CD4-positive, alpha-beta memory T cell (primary cell): Measurements from ENCODE around the gene LIFR. TPM values are rescaled to one million over a fixed set of nuclear protein-coding genes. Genes with fewer than 3 reads are reported as not detected.

Source experiments
- CTCF ChIA-PET: fragments of 350-600 bp; sonication (Branson Sonifier 250); formaldehyde crosslinking; loops from one replicate; lab custom pipeline; 2021; ENCODE audit warnings: inconsistent platforms; ENCODE audit not compliant: partially characterized antibody; lab: Charles Lee
- POLR2A ChIA-PET: fragments of 350-600 bp; sonication (Branson Sonifier 250); formaldehyde crosslinking; loops from one replicate; lab custom pipeline; 2021; ENCODE audit not compliant: partially characterized antibody; lab: Charles Lee
- DNase-seq, 5 donors: peaks; one replicate each; pipeline versions ENCODE4 v3.0.0 to v3.0.0-alpha.2; 2020 to 2022; ENCODE audit warnings: mixed read lengths in 1 of 5
- H3K27ac ChIP-seq: one replicate; pipeline ENCODE4 v1.7.0; 2013; ENCODE audit warnings: low read depth, low read length
- H3K27me3 ChIP-seq: 2 replicates; pipeline ENCODE4 v1.7.0; 2013; ENCODE audit warnings: mild to moderate bottlenecking, low read length, moderate library complexity; ENCODE audit not compliant: insufficient read depth
- H3K36me3 ChIP-seq: 2 replicates; pipeline ENCODE4 v1.7.0; 2013; ENCODE audit warnings: mild to moderate bottlenecking, low read length, moderate library complexity; ENCODE audit not compliant: insufficient read depth
- H3K4me1 ChIP-seq: 2 replicates; pipeline ENCODE4 v1.7.0; 2013; ENCODE audit warnings: mild to moderate bottlenecking, low read length, moderate library complexity; ENCODE audit not compliant: insufficient read depth
- H3K4me3 ChIP-seq, 2 donors: one replicate each; pipeline ENCODE4 v1.7.0; 2013; ENCODE audit warnings: low read length in 2 of 2, mild to moderate bottlenecking in 1 of 2
- H3K9me3 ChIP-seq, 2 donors: one replicate each; pipeline ENCODE4 v1.7.0; 2013; ENCODE audit warnings: low read length in 2 of 2, control low read depth in 1 of 2; ENCODE audit not compliant: control insufficient read depth in 1 of 2
- H3K27ac Mint-ChIP-seq, 7 donors: one replicate each; pipeline ENCODE4 v1.8.0; 2020 to 2021; ENCODE audit warnings: mixed read lengths in 7 of 7, mild to moderate bottlenecking in 6 of 7, inconsistent platforms in 3 of 7, moderate library complexity in 3 of 7
- H3K27me3 Mint-ChIP-seq, 2 donors: one replicate each; pipeline ENCODE4 v1.8.0; 2020 to 2021; ENCODE audit warnings: mixed read lengths in 2 of 2
- H3K36me3 Mint-ChIP-seq, 2 donors: one replicate each; pipeline ENCODE4 v1.8.0; 2020 to 2021; ENCODE audit warnings: mixed read lengths in 2 of 2, inconsistent platforms in 1 of 2, mild to moderate bottlenecking in 1 of 2
- H3K4me1 Mint-ChIP-seq, 4 donors: one replicate each; pipeline ENCODE4 v1.8.0; 2020 to 2021; ENCODE audit warnings: mixed read lengths in 4 of 4, mild to moderate bottlenecking in 1 of 4
- H3K4me3 Mint-ChIP-seq, 8 donors: one replicate each; pipeline ENCODE4 v1.8.0; 2020 to 2021; ENCODE audit warnings: mixed read lengths in 8 of 8, mild to moderate bottlenecking in 7 of 8, moderate library complexity in 6 of 8, inconsistent platforms in 3 of 8
- H3K9me3 Mint-ChIP-seq, 8 donors: one replicate each; pipeline ENCODE4 v1.8.0; 2020 to 2021; ENCODE audit warnings: mixed read lengths in 8 of 8, mild to moderate bottlenecking in 5 of 8, inconsistent platforms in 3 of 8, moderate library complexity in 1 of 8
- intact Hi-C: fragments of 100-400 bp; cut with micrococcal nuclease; formaldehyde crosslinking; loops from one replicate; pipeline ENCODE4 v1.15.1; 2023
- polyA plus RNA-seq, 2 donors: library from polyadenylated mRNA; unstranded; fragments of 300-500 nt; fragmentation: Illumina TruSeq; gene quantifications; one replicate each; pipeline ENCODE4 v1.2.3, GENCODE V29; 2021
- total RNA-seq, 2 experiments: library from RNA; stranded (reverse); gene quantifications; one replicate each; pipeline ENCODE4 v1.2.3, GENCODE V29; 2021

Gene LIFR
- total and polyA plus RNA-seq, 4 experiments from 2014 or later = 0.23 to 0.42 TPM; not detected in 2

DNA sequence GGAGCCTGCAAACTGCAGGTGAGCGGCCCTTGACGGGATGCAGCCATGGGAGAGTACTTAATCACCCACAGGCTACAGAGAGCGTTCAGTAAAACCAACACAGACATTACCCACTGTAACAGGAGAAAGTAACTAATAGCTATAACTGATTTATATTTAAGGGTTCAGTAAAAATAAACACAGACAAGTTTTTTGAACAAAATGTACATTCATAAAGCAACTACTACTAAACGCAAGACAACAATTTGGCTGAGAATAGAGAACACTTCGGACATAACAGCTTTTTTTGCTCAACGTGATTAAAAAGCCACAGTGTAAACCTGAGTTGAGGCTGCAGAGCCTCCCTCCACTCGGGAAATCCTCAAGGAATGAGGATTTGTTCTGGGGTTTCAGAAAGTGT is 61.7 kb downstream of the LIFR start:
- no peaks in the 10 kb centered on the region for H3K9me3 Mint-ChIP-seq
- Histone ChIP-seq H3K4me1 (no peaks in the 10 kb centered on the region), H3K36me3 (no peaks in the 10 kb centered on the region), H3K4me3 (no peak overlapping the region), H3K27ac (no peak overlapping the region), H3K27me3 (no peaks in the 10 kb centered on the region), H3K9me3 (no peaks in the 10 kb centered on the region)
- H3K4me3 Mint-ChIP-seq = no peak overlapping the region
- CTCF ChIA-PET = no interaction called here
- intact Hi-C loops = no loop called here
- H3K36me3 Mint-ChIP-seq = no peaks in the 10 kb centered on the region
- DNase-seq = no peak
- no peaks in the 10 kb centered on the region for H3K4me1 Mint-ChIP-seq
- peaks cover 5 to 8% of the 10 kb centered on the region in 2 donors for H3K27me3 Mint-ChIP-seq
- H3K27ac Mint-ChIP-seq = no peak overlapping the region
- POLR2A ChIA-PET = no interaction called here

DNA sequence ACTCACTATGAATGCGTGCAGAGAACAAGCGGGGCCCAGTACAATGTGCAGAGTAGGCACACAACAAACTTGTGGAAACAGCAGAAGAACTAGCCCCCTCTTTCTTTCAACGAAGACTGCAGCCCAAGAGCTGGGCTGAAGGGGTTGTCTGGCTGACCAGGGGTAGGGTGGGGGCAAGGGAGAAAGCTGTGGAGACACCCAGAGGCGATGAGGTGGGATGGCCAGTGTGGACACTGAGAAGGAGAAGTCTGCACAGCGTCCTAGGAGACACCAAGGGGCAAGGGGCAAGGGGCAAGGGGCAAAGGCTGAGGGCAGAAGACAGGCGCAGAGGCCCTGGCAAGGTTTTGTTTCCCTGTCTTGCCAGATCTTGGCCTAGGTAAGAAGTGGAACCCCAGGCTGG is 62.3 kb downstream of the LIFR start:
- Mint-ChIP-seq H3K9me3 (no peaks in the 10 kb centered on the region), H3K4me1 (no peaks in the 10 kb centered on the region), H3K27ac (no peak overlapping the region), H3K27me3 (peaks cover 5 to 8% of the 10 kb centered on the region in 2 donors), H3K4me3 (no peak overlapping the region), H3K36me3 (no peaks in the 10 kb centered on the region)
- H3K4me3 ChIP-seq = no peak overlapping the region
- DNase-seq = no peak
- no peaks in the 10 kb centered on the region for H3K4me1 ChIP-seq
- H3K36me3 ChIP-seq = no peaks in the 10 kb centered on the region
- no peak overlapping the region for H3K27ac ChIP-seq
- H3K9me3 ChIP-seq = no peaks in the 10 kb centered on the region
- ChIA-PET POLR2A (no interaction called here), CTCF (no interaction called here)
- no peaks in the 10 kb centered on the region for H3K27me3 ChIP-seq
- intact Hi-C loops = no loop called here

DNA sequence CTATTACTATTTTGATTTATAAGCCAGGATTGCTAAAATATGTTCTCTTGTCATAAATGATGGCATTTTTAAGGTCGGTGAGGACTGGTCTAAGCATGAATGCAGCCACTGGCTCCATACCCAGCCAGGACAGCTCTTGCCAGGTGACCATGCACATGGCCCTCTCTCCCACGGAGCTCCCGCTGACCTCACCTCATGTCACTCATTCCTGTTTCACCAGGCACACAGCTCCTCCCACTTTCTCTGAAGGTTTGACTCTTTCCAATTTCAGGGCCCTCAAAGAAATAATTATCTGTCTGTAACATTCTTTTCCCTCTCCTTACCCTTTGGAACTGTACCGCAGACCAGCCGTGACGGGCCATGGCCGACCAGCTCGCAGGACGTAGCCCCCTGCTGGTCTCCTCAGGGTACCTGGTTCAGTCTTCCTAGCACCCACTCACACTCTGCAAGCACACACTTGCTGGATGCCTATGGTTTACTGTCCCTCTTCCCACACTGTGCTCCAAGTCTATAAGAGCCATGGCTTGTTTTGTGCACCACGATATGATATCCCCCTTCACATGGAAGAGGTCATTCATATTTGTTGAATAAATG is 72.5 kb downstream of the LIFR start:
- intact Hi-C loops = no loop called here
- CTCF ChIA-PET = interaction anchor here (1.5 kb wide), 1 partner anchor 42 kb away, joined by 4 read pairs; no protein-coding TSS in a partner anchor
- no peak overlapping the region for H3K4me3 ChIP-seq
- H3K27ac ChIP-seq = no peak overlapping the region
- Mint-ChIP-seq H3K9me3 (no peaks in the 10 kb centered on the region), H3K4me3 (no peak overlapping the region), H3K4me1 (no peaks in the 10 kb centered on the region), H3K36me3 (no peaks in the 10 kb centered on the region), H3K27me3 (peaks cover 12 to 27% of the 10 kb centered on the region in 2 donors), H3K27ac (no peak overlapping the region)
- POLR2A ChIA-PET = no interaction called here
- DNase-seq = no peak
- no peaks in the 10 kb centered on the region for H3K9me3 ChIP-seq
- no peaks in the 10 kb centered on the region for H3K36me3 ChIP-seq
- H3K27me3 ChIP-seq = no peaks in the 10 kb centered on the region
- H3K4me1 ChIP-seq = no peaks in the 10 kb centered on the region

DNA sequence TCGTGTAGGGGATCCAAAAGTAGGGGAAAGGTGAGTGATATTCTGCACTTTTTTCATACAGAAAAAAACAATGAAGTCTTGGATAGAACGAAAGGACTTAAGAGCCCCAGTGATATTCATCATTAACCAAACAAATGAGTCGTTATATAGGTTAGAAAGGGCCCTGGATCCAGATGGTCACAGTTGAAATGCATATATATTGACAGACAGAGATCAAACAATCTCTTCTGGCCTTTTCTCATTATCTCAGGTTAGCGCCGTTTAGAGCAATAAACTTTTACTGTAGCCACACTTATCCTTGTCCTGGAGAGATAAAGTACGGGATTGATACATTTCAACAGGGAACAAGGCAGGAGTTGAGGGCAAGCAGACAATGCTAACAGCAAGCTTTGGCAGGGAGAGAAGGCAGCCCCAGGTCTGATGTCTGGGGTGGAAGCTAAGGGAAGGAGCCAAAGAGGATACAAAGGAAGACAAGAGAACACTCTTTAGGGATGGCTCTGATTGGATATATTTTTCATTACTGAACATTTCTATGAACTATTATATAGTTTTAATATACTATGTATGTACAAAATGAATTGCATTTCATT is 77.0 kb downstream of the LIFR start:
- CTCF ChIA-PET = interaction anchor here (3.6 kb wide), 1 partner anchor 38 kb away, joined by 16 read pairs; no protein-coding TSS in a partner anchor
- DNase-seq = no peak

DNA sequence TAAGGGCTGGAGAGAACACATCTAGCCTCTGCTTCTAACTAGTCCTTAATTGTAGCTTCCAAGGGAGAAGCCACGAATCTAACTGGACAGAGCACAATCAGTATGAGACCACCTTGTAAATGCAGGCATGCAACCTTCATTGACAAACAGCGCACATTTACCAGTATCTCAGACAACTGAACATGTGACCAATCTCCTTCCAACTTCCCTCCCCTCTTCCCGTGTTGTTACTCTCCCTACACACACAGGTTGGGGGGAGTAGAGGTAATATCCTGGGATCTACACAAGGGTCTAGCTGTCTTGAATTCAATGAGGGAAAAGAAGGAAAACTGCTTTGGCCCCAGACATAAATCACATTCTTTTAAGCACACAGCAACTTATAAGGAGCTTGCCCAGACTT is 77.6 kb downstream of the LIFR start:
- no peaks in the 10 kb centered on the region for H3K4me1 Mint-ChIP-seq
- no peak for DNase-seq
- no peak overlapping the region for H3K4me3 Mint-ChIP-seq
- intact Hi-C loops = no loop called here
- H3K4me1 ChIP-seq = no peaks in the 10 kb centered on the region
- H3K27me3 Mint-ChIP-seq = peaks cover 8 to 25% of the 10 kb centered on the region in 2 donors
- H3K9me3 Mint-ChIP-seq = no peaks in the 10 kb centered on the region
- no peaks in the 10 kb centered on the region for H3K27me3 ChIP-seq
- ChIA-PET POLR2A (no interaction called here), CTCF (interaction anchor here (3.6 kb wide), 1 partner anchor 37 kb away, joined by 16 read pairs; no protein-coding TSS in a partner anchor)
- no peaks in the 10 kb centered on the region for H3K9me3 ChIP-seq
- H3K36me3 ChIP-seq = no peaks in the 10 kb centered on the region
- no peak overlapping the region for H3K27ac Mint-ChIP-seq
- H3K36me3 Mint-ChIP-seq = no peaks in the 10 kb centered on the region
- H3K27ac ChIP-seq = no peak overlapping the region
- H3K4me3 ChIP-seq = no peak overlapping the region

More for the DNA sequence above, 77.0 kb downstream of the LIFR start:
- H3K27ac ChIP-seq = no peak overlapping the region
- Mint-ChIP-seq H3K36me3 (no peaks in the 10 kb centered on the region), H3K27me3 (peaks cover 10 to 23% of the 10 kb centered on the region in 2 donors), H3K4me1 (no peaks in the 10 kb centered on the region), H3K4me3 (no peak overlapping the region), H3K9me3 (no peaks in the 10 kb centered on the region), H3K27ac (no peak overlapping the region)
- no peak overlapping the region for H3K4me3 ChIP-seq
- H3K9me3 ChIP-seq = no peaks in the 10 kb centered on the region
- H3K4me1 ChIP-seq = no peaks in the 10 kb centered on the region
- no peaks in the 10 kb centered on the region for H3K27me3 ChIP-seq
- H3K36me3 ChIP-seq = no peaks in the 10 kb centered on the region
- intact Hi-C loops = no loop called here
- POLR2A ChIA-PET = no interaction called here

DNA sequence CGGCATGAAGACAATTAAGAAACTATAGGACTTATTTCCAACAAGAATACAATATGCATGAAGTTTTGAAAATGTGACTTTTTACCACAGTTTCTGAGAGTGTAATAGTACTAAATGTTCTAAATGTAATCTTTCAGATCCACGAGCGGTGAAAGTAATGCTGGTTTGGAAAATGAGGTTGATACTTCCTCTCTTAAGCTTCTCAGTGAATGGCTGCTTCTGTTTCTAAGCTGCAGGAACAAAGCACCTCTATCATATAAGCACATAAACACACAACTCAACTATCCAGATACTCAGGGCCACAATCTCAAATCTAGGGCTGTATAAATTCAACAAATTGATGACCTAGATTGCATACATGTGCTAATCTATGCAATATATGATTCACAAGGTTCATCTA is 78.3 kb downstream of the LIFR start:
- Mint-ChIP-seq H3K27me3 (peaks cover 7 to 28% of the 10 kb centered on the region in 2 donors), H3K36me3 (no peaks in the 10 kb centered on the region), H3K9me3 (no peaks in the 10 kb centered on the region), H3K27ac (no peak overlapping the region), H3K4me3 (no peak overlapping the region), H3K4me1 (no peaks in the 10 kb centered on the region)
- Histone ChIP-seq H3K9me3 (no peaks in the 10 kb centered on the region), H3K27ac (no peak overlapping the region), H3K4me3 (no peak overlapping the region), H3K4me1 (no peaks in the 10 kb centered on the region), H3K27me3 (no peaks in the 10 kb centered on the region), H3K36me3 (no peaks in the 10 kb centered on the region)
- POLR2A ChIA-PET = no interaction called here
- DNase-seq = no peak
- CTCF ChIA-PET = interaction anchor here (3.6 kb wide), 1 partner anchor 36 kb away, joined by 16 read pairs; no protein-coding TSS in a partner anchor
- intact Hi-C loops = no loop called here

DNA sequence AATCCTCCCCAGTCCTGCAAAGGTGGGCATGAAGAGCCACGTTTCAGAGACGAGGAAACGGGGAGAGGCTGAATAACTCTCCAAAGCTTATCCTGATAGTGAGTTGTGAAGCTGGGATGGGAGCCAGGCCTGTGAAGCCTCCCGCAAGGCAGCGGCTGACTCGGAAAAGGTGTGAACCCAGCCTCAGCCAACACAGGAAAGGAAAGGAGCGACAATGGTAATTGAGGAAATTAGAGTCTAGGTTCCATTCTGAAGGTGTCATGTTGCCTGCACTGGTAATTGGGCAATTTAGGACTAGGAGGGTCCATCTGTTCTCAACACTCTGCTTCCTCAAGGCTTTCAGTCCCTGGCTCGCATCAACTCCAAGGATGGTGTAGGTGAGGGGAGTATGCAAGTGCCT is 83.4 kb downstream of the LIFR start:
- POLR2A ChIA-PET = no interaction called here
- H3K27ac Mint-ChIP-seq = no peak overlapping the region
- Histone ChIP-seq H3K36me3 (no peaks in the 10 kb centered on the region), H3K4me1 (no peaks in the 10 kb centered on the region), H3K9me3 (no peaks in the 10 kb centered on the region), H3K27me3 (no peaks in the 10 kb centered on the region), H3K27ac (no peak overlapping the region), H3K4me3 (no peak overlapping the region)
- intact Hi-C loops = no loop called here
- CTCF ChIA-PET = interaction anchor here (1.3 kb wide), 1 partner anchor 31 kb away, joined by 4 read pairs; no protein-coding TSS in a partner anchor
- no peaks in the 10 kb centered on the region for H3K4me1 Mint-ChIP-seq
- H3K9me3 Mint-ChIP-seq = peaks cover 0 to 6% (median 0%) of the 10 kb centered on the region in 8 donors
- no peak for DNase-seq
- H3K27me3 Mint-ChIP-seq = peaks cover 8 to 29% of the 10 kb centered on the region in 2 donors
- no peaks in the 10 kb centered on the region for H3K36me3 Mint-ChIP-seq
- no peak overlapping the region for H3K4me3 Mint-ChIP-seq
